Panc1 (cell line): Measurements from ENCODE around the gene SLC7A4.

Experiments used
- CTCF ChIP-seq: fragments of 450-650 bp; IDR thresholded peaks from 2 replicates; pipeline ENCODE4 v1.5.1; 2017; ENCODE audit warnings: mild to moderate bottlenecking
- REST ChIP-seq, 2 experiments: IDR thresholded peaks; 2 replicates each; pipeline ENCODE4 v1.6.1; 2011 to 2012; ENCODE audit warnings: low read depth in 2 of 2, control low read depth in 1 of 2, low read length in 1 of 2, mild to moderate bottlenecking in 1 of 2, moderate library complexity in 1 of 2; ENCODE audit not compliant: insufficient read depth in 1 of 2
- SIN3A ChIP-seq: IDR thresholded peaks from 2 replicates; pipeline ENCODE4 v1.6.1; 2012; ENCODE audit warnings: low read depth, mild to moderate bottlenecking, low read length, moderate library complexity, borderline replicate concordance; ENCODE audit not compliant: insufficient read depth

DNA sequence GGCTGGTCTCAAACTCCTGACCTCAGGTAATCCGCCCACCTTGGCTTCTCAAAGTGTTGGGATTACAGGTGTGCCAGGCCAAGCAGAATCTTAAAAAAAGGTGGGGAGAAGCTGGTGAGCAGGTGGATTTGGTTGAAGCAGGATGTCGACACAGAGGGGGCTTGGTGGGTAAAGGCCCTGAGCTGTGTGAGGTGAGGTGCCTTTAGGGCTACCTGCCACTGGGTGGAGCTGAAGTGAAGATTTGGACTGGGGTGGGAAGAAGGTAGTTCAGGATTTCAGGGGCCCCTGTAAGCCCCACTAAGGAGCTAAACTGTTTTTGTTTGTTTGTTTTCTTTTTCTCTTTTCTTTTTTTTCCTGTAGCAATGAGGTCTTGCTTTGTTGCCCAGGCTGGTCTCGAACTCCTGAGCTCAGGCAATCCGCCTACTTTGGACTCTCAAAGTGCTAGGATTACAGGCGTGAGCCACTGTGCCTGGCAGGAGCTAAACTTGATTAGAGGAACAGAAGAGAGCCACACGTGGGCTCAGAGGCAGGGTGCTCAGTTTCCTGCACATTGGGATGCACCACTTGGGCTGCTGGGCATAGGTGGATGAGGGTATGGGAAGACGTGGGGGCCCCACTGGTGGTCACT is 11.4 kb downstream of the SLC7A4 start:
- TF ChIP-seq CTCF (no peak), SIN3A (no peak), REST (IDR thresholded peaks at IDR 0.05; ENCODE audit: insufficient read depth in 1 of 2, low read depth in 2 of 2, low read length in 1 of 2) (no peak)
